K562 (cell line): ENCODE results near the gene PLA1A. TPM values are rescaled to one million over a fixed set of nuclear protein-coding genes. Genes with fewer than 3 reads are reported as not detected.

ENCODE experiments used
- DDX20 ChIP-seq: fragments of 450-650 bp; IDR thresholded peaks from 2 replicates; pipeline ENCODE4 v1.6.1; 2016; ENCODE audit warnings: missing genetic modification characterization, low read depth, mild to moderate bottlenecking, missing compliant biosample characterization, moderate library complexity
- NR2C2 ChIP-seq, 2 experiments: fragments of 200-800 bp in 1 of 2; sonication (Bioruptor generic) in 1 of 2; sonication (generic) in 1 of 2; formaldehyde crosslinking in 1 of 2; IDR thresholded peaks; 2 replicates each; pipeline versions ENCODE4 v1.6.1 to v1.8.0; 2016 to 2022; ENCODE audit warnings: mild to moderate bottlenecking in 1 of 2, missing compliant biosample characterization in 1 of 2, missing genetic modification characterization in 1 of 2, missing genetic modification reagents in 1 of 2
- RBM25 ChIP-seq: fragments of 200-400 bp; formaldehyde crosslinking; IDR thresholded peaks from 2 replicates; pipeline ENCODE4 v1.6.1; 2018; ENCODE audit warnings: low read length, low read depth, moderate library complexity; ENCODE audit not compliant: severe bottlenecking
- YY1 ChIP-seq, 3 experiments: IDR thresholded peaks; 2 replicates each; pipeline ENCODE4 v1.6.1; 2011; ENCODE audit warnings: low read length in 2 of 3, mild to moderate bottlenecking in 2 of 3, moderate library complexity in 2 of 3, borderline replicate concordance in 1 of 3, control low read depth in 1 of 3, low read depth in 1 of 3; ENCODE audit not compliant: insufficient read depth in 3 of 3, insufficient replicate concordance in 2 of 3, control insufficient read depth in 1 of 3, insufficient read length in 1 of 3; ENCODE audit errors: extremely low read depth in 1 of 3
- ZNF584 ChIP-seq: fragments of 200-800 bp; sonication (Bioruptor generic); IDR thresholded peaks from 2 replicates; pipeline ENCODE4 v1.6.1; 2016; ENCODE audit warnings: low read depth, mild to moderate bottlenecking, missing genetic modification characterization, missing compliant biosample characterization
- polyA plus RNA-seq, 8 experiments: library from polyadenylated mRNA; depleted of rRNA in 4 of 8; stranded (reverse) in 5 of 8; unstranded in 3 of 8; fragments of >200 nt; fragmentation: Nextera tagmentation in 2 of 8; fragmentation: Illumina TruSeq in 1 of 8; extraction: Ambion mirVana in 2 of 8; extraction: Trizol in 1 of 8; gene quantifications; 2 replicates each; pipeline versions ENCODE4 v1.2.1 to v1.2.3, GENCODE V29; 2011 to 2014; ENCODE audit warnings: inconsistent platforms in 1 of 8, missing spikeins in 1 of 8
- total RNA-seq, 7 experiments: library from RNA; depleted of rRNA in 6 of 7; stranded (reverse); fragments of >200 nt in 6 of 7; fragmentation: Illumina TruSeq in 2 of 7; extraction: Trizol in 2 of 7; gene quantifications; 2 replicates each; pipeline versions ENCODE4 v1.2.1 to v1.2.3, GENCODE V29; 2011 to 2021; ENCODE audit warnings: low replicate concordance in 1 of 7
- TF ChIP-seq, protein P1 (sequence below): IDR thresholded peaks from 2 replicates; pipeline ENCODE4 v1.6.1; 2016; ENCODE audit warnings: missing genetic modification characterization, missing compliant biosample characterization
- TF ChIP-seq, protein P2 (sequence below): conservative IDR thresholded peaks from 2 replicates; pipeline ENCODE4 v1.6.1; 2011; ENCODE audit warnings: low read depth, mild to moderate bottlenecking, low read length; ENCODE audit not compliant: control insufficient read depth
- TF ChIP-seq, protein P3 (sequence below): fragments of 450-650 bp; IDR thresholded peaks from 2 replicates; pipeline ENCODE4 v1.6.1; 2016; ENCODE audit warnings: mild to moderate bottlenecking, moderate library complexity
- TF ChIP-seq, protein P4 (sequence below): sonication (generic); formaldehyde crosslinking; IDR thresholded peaks from 2 replicates; pipeline ENCODE4 v1.5.0; 2020; ENCODE audit warnings: missing genetic modification reagents

Gene PLA1A
- total and polyA plus RNA-seq, 9 of the 15 experiments (the other 6 are each of a cell fraction or from before 2014, with no cell fraction given) = not detected

DNA sequence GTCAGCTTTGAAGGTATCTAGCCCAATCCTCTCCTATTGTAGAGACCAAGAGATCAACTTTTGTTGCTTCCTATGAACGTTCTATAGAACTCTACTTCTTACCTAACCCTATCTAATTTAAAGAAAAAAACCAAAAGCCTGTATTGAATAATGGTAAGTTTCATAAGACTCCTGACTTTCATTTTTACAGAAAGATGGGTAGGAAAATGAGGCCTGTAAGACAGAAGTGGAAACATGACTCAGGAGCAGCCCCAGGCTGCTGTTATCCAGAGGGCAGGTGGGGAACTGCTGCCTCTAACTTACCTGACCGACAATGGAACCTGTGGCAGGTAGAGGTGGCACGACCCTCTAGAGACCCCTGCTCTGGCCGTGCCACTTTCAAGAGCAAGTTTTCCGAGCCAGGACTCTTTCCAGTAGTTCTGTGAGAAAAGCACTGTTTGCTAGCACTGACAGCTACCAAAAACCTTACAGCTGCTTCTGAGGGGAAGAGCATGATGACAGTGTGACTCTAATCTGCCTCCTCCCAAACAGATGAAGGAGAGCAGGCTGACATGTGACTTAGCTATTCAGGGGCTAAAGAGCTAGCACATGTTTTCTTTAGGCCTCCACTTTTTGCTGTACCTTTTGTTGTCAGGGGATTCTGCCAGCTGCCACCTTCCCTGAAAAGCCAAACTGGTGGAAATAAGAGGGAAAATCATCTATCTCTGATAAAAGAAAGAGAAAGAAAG is 45.2 kb downstream of the PLA1A start (continued):
- TF ChIP-seq, protein P1, sequence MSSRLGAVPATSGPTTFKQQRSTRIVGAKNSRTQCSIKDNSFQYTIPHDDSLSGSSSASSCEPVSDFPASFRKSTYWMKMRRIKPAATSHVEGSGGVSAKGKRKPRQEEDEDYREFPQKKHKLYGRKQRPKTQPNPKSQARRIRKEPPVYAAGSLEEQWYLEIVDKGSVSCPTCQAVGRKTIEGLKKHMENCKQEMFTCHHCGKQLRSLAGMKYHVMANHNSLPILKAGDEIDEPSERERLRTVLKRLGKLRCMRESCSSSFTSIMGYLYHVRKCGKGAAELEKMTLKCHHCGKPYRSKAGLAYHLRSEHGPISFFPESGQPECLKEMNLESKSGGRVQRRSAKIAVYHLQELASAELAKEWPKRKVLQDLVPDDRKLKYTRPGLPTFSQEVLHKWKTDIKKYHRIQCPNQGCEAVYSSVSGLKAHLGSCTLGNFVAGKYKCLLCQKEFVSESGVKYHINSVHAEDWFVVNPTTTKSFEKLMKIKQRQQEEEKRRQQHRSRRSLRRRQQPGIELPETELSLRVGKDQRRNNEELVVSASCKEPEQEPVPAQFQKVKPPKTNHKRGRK (tag) = no peak
- TF ChIP-seq, protein P2, sequence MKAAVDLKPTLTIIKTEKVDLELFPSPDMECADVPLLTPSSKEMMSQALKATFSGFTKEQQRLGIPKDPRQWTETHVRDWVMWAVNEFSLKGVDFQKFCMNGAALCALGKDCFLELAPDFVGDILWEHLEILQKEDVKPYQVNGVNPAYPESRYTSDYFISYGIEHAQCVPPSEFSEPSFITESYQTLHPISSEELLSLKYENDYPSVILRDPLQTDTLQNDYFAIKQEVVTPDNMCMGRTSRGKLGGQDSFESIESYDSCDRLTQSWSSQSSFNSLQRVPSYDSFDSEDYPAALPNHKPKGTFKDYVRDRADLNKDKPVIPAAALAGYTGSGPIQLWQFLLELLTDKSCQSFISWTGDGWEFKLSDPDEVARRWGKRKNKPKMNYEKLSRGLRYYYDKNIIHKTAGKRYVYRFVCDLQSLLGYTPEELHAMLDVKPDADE = no peak
- TF ChIP-seq RBM25 = no peak
- TF ChIP-seq ZNF584 = peak; percentile 33; the same call in 1 of the 2 replicates
- TF ChIP-seq DDX20 (tag) = 0 out of 2 replicates have a peak, but pooled peaks have one; percentile 51
- TF ChIP-seq, protein P3, sequence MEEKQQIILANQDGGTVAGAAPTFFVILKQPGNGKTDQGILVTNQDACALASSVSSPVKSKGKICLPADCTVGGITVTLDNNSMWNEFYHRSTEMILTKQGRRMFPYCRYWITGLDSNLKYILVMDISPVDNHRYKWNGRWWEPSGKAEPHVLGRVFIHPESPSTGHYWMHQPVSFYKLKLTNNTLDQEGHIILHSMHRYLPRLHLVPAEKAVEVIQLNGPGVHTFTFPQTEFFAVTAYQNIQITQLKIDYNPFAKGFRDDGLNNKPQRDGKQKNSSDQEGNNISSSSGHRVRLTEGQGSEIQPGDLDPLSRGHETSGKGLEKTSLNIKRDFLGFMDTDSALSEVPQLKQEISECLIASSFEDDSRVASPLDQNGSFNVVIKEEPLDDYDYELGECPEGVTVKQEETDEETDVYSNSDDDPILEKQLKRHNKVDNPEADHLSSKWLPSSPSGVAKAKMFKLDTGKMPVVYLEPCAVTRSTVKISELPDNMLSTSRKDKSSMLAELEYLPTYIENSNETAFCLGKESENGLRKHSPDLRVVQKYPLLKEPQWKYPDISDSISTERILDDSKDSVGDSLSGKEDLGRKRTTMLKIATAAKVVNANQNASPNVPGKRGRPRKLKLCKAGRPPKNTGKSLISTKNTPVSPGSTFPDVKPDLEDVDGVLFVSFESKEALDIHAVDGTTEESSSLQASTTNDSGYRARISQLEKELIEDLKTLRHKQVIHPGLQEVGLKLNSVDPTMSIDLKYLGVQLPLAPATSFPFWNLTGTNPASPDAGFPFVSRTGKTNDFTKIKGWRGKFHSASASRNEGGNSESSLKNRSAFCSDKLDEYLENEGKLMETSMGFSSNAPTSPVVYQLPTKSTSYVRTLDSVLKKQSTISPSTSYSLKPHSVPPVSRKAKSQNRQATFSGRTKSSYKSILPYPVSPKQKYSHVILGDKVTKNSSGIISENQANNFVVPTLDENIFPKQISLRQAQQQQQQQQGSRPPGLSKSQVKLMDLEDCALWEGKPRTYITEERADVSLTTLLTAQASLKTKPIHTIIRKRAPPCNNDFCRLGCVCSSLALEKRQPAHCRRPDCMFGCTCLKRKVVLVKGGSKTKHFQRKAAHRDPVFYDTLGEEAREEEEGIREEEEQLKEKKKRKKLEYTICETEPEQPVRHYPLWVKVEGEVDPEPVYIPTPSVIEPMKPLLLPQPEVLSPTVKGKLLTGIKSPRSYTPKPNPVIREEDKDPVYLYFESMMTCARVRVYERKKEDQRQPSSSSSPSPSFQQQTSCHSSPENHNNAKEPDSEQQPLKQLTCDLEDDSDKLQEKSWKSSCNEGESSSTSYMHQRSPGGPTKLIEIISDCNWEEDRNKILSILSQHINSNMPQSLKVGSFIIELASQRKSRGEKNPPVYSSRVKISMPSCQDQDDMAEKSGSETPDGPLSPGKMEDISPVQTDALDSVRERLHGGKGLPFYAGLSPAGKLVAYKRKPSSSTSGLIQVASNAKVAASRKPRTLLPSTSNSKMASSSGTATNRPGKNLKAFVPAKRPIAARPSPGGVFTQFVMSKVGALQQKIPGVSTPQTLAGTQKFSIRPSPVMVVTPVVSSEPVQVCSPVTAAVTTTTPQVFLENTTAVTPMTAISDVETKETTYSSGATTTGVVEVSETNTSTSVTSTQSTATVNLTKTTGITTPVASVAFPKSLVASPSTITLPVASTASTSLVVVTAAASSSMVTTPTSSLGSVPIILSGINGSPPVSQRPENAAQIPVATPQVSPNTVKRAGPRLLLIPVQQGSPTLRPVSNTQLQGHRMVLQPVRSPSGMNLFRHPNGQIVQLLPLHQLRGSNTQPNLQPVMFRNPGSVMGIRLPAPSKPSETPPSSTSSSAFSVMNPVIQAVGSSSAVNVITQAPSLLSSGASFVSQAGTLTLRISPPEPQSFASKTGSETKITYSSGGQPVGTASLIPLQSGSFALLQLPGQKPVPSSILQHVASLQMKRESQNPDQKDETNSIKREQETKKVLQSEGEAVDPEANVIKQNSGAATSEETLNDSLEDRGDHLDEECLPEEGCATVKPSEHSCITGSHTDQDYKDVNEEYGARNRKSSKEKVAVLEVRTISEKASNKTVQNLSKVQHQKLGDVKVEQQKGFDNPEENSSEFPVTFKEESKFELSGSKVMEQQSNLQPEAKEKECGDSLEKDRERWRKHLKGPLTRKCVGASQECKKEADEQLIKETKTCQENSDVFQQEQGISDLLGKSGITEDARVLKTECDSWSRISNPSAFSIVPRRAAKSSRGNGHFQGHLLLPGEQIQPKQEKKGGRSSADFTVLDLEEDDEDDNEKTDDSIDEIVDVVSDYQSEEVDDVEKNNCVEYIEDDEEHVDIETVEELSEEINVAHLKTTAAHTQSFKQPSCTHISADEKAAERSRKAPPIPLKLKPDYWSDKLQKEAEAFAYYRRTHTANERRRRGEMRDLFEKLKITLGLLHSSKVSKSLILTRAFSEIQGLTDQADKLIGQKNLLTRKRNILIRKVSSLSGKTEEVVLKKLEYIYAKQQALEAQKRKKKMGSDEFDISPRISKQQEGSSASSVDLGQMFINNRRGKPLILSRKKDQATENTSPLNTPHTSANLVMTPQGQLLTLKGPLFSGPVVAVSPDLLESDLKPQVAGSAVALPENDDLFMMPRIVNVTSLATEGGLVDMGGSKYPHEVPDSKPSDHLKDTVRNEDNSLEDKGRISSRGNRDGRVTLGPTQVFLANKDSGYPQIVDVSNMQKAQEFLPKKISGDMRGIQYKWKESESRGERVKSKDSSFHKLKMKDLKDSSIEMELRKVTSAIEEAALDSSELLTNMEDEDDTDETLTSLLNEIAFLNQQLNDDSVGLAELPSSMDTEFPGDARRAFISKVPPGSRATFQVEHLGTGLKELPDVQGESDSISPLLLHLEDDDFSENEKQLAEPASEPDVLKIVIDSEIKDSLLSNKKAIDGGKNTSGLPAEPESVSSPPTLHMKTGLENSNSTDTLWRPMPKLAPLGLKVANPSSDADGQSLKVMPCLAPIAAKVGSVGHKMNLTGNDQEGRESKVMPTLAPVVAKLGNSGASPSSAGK = peak; percentile 89
- TF ChIP-seq YY1 (IDR thresholded peaks at IDR 0.05; ENCODE audit: borderline replicate concordance in 1 of 3, control insufficient read depth in 1 of 3, extremely low read depth in 1 of 3, insufficient read depth in 3 of 3, insufficient read length in 1 of 3, insufficient replicate concordance in 2 of 3, low read depth in 1 of 3, low read length in 2 of 3) = no peak
- TF ChIP-seq, protein P4, sequence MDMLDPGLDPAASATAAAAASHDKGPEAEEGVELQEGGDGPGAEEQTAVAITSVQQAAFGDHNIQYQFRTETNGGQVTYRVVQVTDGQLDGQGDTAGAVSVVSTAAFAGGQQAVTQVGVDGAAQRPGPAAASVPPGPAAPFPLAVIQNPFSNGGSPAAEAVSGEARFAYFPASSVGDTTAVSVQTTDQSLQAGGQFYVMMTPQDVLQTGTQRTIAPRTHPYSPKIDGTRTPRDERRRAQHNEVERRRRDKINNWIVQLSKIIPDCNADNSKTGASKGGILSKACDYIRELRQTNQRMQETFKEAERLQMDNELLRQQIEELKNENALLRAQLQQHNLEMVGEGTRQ (CRISPR knock-in tag) = peak; percentile 42; the same call in 1 of the 2 replicates
- no peak for TF ChIP-seq NR2C2 (CRISPR knock-in tag; IDR thresholded peaks at IDR 0.05)
- peak; percentile 52 for TF ChIP-seq NR2C2 (tag; IDR thresholded peaks at IDR 0.05)
